Activated CD4-positive, alpha-beta T cell treated with anti-CD3 and anti-CD28 coated beads for 1 hour (primary cell): ENCODE results near the gene SREBF2.

Experiments used
- DNase-seq: peaks from one replicate; pipeline ENCODE4 v3.0.0-alpha.2; 2020

The SREBF2 gene

GRCh38 chr22:41880653-41881052, 47.7 kb downstream of the SREBF2 start:
- no peak for DNase-seq

GRCh38 chr22:41883400-41883799, 50.5 kb downstream of the SREBF2 start:
- no peak for DNase-seq

DNA sequence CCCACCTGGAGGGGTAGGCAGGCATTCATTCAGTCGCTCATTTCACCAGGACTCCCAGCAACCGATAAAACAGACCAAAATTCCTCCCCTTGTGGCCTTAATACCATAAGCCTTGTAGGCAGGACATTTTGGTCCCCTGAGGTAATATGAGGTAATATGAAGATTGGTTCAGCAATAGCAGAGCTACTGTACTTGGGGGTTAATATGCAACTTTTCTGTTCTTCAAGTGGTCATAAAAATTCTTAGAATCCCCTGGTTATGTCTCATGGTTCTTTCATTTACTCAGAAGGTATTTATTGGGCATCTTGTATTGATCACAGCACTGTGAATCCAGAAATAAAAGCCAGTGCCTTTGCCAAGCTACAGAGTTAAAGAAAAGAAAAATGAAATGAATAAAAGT, 52.2 kb downstream of the SREBF2 start:
- DNase-seq, result no peak

- DNase-seq, result no peak
Observed at GRCh38 chr22:41885516-41885915, 52.6 kb downstream of the SREBF2 start.

GRCh38 chr22:41888627-41889200, 55.8 kb downstream of the SREBF2 start:
- no peak for DNase-seq

GRCh38 chr22:41891407-41891806, 58.5 kb downstream of the SREBF2 start:
- DNase-seq, result no peak

DNA sequence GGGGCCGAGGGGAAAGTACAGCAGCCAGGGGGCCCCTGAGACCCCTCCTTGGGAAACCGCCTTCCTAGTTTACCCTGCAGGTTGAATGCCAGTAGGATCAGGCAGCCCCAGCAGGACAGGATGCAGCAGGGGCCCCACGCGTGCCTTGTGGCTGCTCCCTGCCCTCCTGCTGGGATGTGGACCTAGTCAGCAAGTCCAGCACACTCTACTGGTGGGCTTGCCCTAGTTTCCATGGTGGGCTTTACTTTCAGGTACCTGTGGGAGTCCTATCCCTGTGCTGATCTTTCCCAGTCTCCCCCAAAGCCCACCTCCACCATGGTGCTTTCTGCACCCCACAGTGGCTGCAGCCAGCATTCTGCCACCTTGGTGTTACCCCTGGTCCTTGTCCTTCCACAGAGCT, 59.8 kb downstream of the SREBF2 start:
- DNase-seq, result no peak

DNA sequence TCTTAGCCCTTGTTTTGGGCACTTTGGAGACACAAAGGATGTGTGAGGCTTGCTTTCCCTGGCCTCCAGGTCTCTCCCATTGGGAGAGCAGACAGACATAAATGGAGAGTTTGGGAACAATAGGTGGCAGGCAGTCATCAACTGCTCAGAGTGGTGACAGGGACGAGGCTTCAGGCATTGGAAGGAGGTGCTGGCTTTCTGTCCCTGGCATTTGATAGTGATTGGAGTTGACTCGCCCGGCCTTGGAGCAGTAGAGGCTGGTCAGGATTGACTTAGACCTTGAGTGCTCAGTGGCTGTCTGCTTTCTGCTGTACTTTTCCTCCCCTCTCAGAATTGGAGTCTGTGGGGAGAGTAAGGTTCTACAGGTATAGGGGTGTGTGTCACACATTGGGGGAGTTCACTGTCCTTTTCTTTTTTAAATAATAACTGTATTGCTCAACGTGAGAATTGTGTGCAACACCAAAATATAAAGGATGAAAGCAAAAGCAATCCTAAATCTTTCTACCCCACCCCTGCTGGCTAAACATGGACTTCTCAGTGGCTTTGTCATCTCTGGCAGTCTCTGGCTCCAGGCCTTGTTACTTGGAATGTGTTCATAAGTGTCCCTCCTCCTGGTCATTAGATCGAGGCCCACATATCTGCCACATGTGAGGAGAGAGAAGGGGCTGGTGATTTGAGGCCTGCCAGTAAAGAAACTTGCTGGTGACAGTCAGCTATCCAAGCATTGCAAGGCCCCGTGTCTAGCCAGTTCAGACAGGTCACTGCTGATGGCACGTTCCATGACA, 60.9 kb downstream of the SREBF2 start:
- no peak for DNase-seq

DNA sequence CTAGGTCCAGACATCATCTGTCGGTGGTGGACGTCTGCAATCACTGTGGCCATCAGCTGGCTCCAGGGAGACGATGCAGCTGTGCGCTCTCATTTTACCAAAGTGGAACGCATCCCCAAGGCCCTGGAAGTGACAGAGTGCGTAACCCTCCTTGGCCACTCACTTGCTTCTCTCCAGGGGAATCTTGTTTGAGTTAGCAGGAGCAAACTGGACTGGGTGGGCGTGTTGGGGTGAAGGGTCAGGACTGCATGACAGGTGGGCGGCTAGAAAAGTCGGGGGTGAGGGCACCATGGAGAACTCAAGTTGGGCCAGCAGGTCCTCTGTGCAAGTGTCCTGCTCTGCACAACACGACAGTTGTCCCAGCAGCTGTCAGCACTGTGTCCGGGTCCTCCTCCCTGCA, 65.7 kb downstream of the SREBF2 start:
- no peak for DNase-seq

DNA sequence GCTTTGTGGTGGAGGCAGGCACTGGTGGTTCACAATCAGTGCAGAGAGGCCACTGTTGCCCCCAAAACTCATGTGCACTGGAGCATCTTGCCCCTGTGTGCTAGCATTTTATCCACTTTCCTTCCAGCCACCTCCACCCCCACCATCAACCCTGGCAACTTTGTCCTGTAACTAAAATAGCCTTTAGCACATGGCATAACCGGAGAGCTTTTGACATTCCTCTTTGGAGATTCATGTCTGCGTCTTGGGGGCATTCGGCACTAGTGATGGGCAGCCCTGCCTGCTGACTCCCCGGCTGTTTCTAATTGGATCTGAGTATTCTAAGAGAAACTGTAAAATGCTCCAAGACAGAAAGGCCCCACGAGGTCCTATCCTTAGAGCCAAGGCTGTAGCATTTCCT, 66.2 kb downstream of the SREBF2 start:
- DNase-seq, result no peak

GRCh38 chr22:41899992-41900651, 67.2 kb downstream of the SREBF2 start:
- no peak for DNase-seq

DNA sequence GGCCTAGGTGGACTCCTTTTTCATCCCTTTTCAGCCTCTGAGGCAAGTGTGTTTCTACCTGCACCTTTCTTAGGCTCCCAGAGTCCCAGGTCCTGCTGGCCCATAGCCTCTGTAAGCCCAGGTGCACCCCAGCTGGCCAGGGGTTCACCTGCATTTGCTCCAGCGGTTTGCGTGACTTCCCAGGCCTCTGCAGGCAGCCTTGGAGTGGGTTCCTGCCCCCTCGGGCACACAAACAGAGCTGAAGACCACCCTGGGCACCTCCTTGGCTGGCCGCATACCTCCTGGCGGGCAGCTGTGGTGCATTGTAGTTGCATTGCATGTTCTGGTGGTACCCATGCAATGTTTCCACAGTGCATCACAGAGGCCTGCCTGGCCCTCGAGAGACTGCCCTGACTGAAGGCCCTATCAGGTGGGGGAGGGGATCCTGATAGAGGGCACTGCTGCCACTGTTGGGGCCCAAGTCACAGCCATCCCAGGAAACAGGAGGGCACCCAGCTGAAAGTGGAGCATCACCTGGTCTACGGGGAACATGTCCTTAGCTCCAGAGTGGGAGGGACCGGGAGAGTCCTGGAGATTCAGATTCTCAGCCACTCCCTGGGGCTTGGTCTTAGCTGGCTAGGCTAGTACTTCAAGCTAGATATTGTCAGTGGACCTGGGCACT, 67.9 kb downstream of the SREBF2 start:
- no peak for DNase-seq

DNA sequence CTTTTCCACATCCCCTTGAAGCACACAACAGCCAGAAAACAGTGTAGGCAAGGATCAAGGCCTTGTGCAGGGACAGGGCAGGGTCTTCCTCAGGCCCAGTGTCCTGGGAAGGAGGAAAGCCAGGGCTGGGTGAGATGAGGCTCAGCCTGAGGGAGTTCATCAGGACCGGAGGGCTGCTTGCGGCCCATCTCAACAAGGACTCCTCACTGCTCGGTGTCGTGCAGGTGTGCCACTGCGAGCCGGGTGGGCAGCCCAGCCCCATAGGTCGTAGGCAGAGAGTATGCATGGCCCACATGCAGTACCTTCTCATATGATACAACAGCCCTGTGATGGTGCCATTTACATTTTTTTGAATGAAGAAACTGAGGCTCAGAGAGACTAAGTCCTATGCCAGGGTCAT, 69.1 kb downstream of the SREBF2 start:
- no peak for DNase-seq

- DNase-seq, result no peak
Observed at GRCh38 chr22:41902932-41903421, 70.1 kb downstream of the SREBF2 start.

DNA sequence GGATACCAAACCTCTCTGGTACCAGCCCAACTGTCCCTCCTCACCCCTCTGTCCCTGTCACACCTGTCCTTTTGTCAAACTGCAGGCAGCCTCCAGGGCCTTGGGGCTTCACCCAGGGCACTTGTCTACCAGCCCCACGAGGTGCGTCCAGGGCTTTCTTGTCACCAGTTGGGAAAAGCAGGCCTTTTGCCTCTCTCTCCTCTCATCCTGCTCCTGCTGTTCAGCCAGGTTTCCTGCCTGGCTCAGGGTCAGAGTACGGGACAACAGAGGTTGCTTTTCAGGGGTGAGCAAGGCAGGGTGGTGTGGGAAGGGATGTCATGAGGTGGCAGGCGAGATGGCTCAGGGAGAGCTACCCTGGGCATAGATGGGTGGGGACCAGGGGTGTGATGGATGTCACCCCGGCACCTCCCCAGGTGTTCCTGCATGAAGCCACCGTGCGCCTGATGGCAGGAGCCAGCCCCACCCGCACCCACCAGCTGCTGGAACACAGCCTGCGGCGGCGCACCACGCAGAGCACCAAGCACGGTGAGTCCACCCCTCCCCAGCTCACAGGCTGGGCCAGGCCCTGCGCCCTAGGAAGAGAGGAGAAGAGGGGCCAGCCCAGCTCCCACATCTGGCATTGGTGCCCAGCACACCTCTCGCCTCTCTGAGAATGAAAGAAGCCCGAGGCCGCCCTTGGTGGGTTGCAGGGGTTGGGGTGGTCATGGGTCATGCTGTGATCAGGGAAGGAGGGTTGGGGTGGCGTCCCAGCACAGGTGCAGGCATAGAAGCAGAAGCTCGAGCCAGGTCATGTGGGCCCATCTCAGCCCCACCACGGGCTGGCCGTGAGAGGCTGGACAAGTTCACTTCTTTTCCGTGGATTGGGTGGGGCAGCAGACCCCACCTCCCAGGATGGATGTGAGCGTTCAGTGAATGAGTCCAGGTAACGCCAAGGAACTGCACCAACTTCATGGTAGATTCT, 71.8 kb downstream of the SREBF2 start:
- no peak for DNase-seq

- no peak for DNase-seq
Observed at GRCh38 chr22:41905411-41906202, 72.7 kb downstream of the SREBF2 start.

- no peak for DNase-seq
Observed at GRCh38 chr22:41906822-41907221, 73.9 kb downstream of the SREBF2 start.

DNA sequence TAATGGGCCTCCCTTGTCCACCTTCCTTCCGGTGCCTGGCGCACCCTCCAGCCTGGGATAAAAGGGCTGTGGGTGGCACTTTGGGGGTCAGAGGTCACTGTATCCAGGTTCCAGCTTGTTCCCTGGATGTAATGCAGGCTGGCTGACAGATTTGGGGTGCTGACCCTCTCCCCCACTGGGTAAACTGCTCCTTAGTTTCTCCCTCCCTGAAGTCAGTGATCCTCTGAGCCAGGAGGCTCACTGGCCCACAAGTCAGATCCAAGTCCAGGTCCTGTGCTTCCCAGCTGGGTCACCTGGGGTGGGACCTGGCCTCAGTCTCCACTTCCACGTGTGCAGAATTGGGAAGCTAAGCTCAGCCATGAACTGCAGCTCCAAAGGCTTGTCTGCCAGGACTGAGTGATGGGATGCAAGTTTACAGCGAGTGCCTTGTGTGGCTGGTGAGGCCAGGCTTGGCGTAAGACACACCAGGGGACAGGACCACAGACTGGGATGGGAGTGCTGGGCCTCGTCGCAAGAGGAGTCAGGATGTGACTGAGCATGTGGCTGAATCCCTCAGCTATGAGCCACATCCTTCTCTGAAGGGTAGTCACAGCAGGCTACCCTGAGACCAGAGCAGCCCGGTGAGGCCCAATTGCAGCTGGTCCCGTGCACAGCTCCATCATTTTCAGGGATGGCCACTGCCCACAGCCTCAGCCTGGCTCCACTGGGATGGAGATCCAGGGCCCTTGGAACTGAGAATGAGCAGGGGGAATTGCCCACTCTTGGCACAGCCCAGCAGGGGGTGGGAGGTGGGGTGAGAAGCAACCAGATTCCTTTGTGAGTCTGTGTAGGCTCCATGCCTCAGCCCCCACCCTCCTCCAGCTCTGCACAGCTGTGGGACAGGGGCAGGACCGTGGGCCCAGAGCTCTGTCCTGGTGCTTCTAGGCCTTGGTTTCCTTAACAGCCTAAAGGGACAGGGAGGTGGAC, 74.8 kb downstream of the SREBF2 start:
- DNase-seq, result no peak

GRCh38 chr22:41908411-41909309, 75.8 kb downstream of the SREBF2 start:
- DNase-seq, result no peak
